Activated B cell treated with CpG ODN at 0.5 μM for 24 hours (primary cell): Measurements from ENCODE around the gene MNX1. TPM values are rescaled to one million over a fixed set of nuclear protein-coding genes. Genes with fewer than 3 reads are reported as not detected.

Experiments used
- ATAC-seq: fragments of 200-7000 bp; cut with Tn5 transposase; one replicate; pipeline ENCODE4 v1.10.0; 2021; ENCODE audit warnings: low read depth, mild to moderate bottlenecking, moderate library complexity
- CTCF ChIA-PET: fragments of 350-600 bp; sonication (Branson Sonifier 250); formaldehyde crosslinking; loops from one replicate; lab custom pipeline; 2021; ENCODE audit warnings: antibody characterized with exemption; lab: Charles Lee
- POLR2A ChIA-PET: fragments of 350-600 bp; sonication (Branson Sonifier 250); formaldehyde crosslinking; loops from one replicate; lab custom pipeline; 2021; ENCODE audit warnings: antibody characterized with exemption; lab: Charles Lee
- DNase-seq: peaks from one replicate; pipeline ENCODE4 v3.0.0; 2022
- H3K27ac Mint-ChIP-seq: one replicate; pipeline ENCODE4 v1.8.0; 2020; ENCODE audit warnings: mixed read lengths
- H3K27me3 Mint-ChIP-seq: one replicate; pipeline ENCODE4 v1.8.0; 2021; ENCODE audit warnings: mixed read lengths
- H3K36me3 Mint-ChIP-seq: one replicate; pipeline ENCODE4 v1.8.0; 2021; ENCODE audit warnings: low read depth, mixed read lengths
- H3K4me1 Mint-ChIP-seq: one replicate; pipeline ENCODE4 v1.8.0; 2021; ENCODE audit warnings: mixed read lengths
- H3K4me3 Mint-ChIP-seq: one replicate; pipeline ENCODE4 v1.8.0; 2020; ENCODE audit warnings: mild to moderate bottlenecking, mixed read lengths
- H3K9me3 Mint-ChIP-seq: one replicate; pipeline ENCODE4 v1.8.0; 2020; ENCODE audit warnings: mixed read lengths
- CTCF ChIP-seq: fragments of 200-600 bp; IDR thresholded peaks from one replicate; pipeline ENCODE4 v1.8.0; 2022; ENCODE audit warnings: antibody characterized with exemption, mild to moderate bottlenecking
- intact Hi-C: fragments of 100-400 bp; cut with micrococcal nuclease; formaldehyde crosslinking; loops from one replicate; pipeline ENCODE4 v1.15.1; 2024
- total RNA-seq: library from RNA; stranded (reverse); gene quantifications from 2 replicates; pipeline ENCODE4 v1.2.3, GENCODE V29; 2022

Gene MNX1
- total RNA-seq, 1 donor from 2014 or later, result not detected

GRCh38 chr7:157007470-157008066 lies 2.9 kb downstream of the MNX1 start:
- H3K9me3 Mint-ChIP-seq, result no peaks in the 10 kb centered on the region
- ChIA-PET POLR2A (interaction anchor here (0.5 kb wide), 1 partner anchor 16 kb away, joined by 3 read pairs; no protein-coding TSS in a partner anchor), CTCF (no interaction called here)
- no peak for DNase-seq
- TF ChIP-seq CTCF, result no peak
- intact Hi-C loops, result loop anchor here (5.0 to 10.0 kb wide), 3 partner anchors 677 to 1630 kb away; partner anchors contain the start of gene EN2
- peaks cover 27% of the 10 kb centered on the region for H3K4me1 Mint-ChIP-seq
- H3K27me3 Mint-ChIP-seq, result peaks cover 51% of the 10 kb centered on the region
- no peak overlapping the region for H3K27ac Mint-ChIP-seq
- ATAC-seq, result no peak
- no peak overlapping the region for H3K4me3 Mint-ChIP-seq
- no peaks in the 10 kb centered on the region for H3K36me3 Mint-ChIP-seq

DNA sequence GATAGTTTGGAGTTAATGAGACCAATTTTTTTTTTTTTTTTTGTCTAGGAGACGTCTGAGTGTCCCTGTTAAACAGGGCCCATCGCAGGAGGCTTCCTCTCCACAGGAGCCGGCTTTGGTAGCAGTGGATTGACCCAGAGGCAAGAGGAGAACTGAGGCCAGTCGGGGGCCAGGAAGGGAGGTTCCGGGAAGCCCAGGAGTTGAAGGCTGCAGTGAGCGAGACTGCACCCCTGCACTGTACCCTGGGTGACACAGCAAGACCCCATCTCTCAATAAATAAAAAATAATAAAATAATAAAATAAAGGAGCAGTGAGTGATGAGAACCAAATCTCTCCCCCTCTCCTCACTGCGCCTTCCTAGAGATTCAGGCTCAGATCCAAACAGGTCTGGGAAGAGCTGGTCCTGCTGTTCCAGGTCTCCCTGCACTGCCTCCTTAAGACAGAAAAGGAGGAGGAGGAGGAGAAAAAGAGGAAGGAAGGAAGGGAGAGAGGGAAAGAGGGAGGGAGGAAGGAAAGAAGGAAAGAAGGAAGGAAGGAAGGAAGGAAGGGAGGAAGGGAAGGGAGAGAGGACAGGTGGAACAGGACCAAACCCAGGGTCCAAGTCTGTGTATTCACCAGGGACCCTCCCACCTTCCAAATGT lies 3.5 kb downstream of the MNX1 start:
- no peak for TF ChIP-seq CTCF
- Mint-ChIP-seq H3K9me3 (no peaks in the 10 kb centered on the region), H3K4me1 (peaks cover 25% of the 10 kb centered on the region), H3K27ac (no peak overlapping the region), H3K4me3 (no peak overlapping the region), H3K27me3 (peaks cover 52% of the 10 kb centered on the region), H3K36me3 (no peaks in the 10 kb centered on the region)
- ChIA-PET POLR2A (no interaction called here), CTCF (no interaction called here)
- DNase-seq, result no peak
- ATAC-seq, result no peak
- intact Hi-C loops, result loop anchor here (5.0 to 10.0 kb wide), 3 partner anchors 678 to 1630 kb away; partner anchors contain the start of gene EN2

GRCh38 chr7:157006205-157006747 lies 4.2 kb downstream of the MNX1 start:
- H3K36me3 Mint-ChIP-seq, result no peaks in the 10 kb centered on the region

GRCh38 chr7:157005456-157006204 lies 4.8 kb downstream of the MNX1 start:
- ATAC-seq, result no peak
- TF ChIP-seq CTCF, result no peak
- Mint-ChIP-seq H3K27me3 (peaks cover 53% of the 10 kb centered on the region), H3K27ac (no peak overlapping the region), H3K9me3 (no peaks in the 10 kb centered on the region), H3K36me3 (no peaks in the 10 kb centered on the region), H3K4me3 (no peak overlapping the region), H3K4me1 (peaks cover 23% of the 10 kb centered on the region)
- ChIA-PET CTCF (no interaction called here), POLR2A (no interaction called here)
- DNase-seq, result no peak
- intact Hi-C loops, result loop anchor here (5.0 to 10.0 kb wide), 3 partner anchors 679 to 1628 kb away; partner anchors contain the start of gene EN2

More at GRCh38 chr7:157006205-157006747, 4.2 kb downstream of the MNX1 start:
- H3K27ac Mint-ChIP-seq, result no peak overlapping the region
- peaks cover 48% of the 10 kb centered on the region for H3K27me3 Mint-ChIP-seq
- no peak for TF ChIP-seq CTCF
- intact Hi-C loops, result loop anchor here (5.0 to 10.0 kb wide), 3 partner anchors 679 to 1629 kb away; partner anchors contain the start of gene EN2
- no peaks in the 10 kb centered on the region for H3K9me3 Mint-ChIP-seq
- no peak overlapping the region for H3K4me3 Mint-ChIP-seq
- peaks cover 20% of the 10 kb centered on the region for H3K4me1 Mint-ChIP-seq
- no peak for DNase-seq
- CTCF ChIA-PET, result no interaction called here
- POLR2A ChIA-PET, result no interaction called here
- ATAC-seq, result no peak
